ENCODE results near the gene CFDP1.

Gene CFDP1

DNA sequence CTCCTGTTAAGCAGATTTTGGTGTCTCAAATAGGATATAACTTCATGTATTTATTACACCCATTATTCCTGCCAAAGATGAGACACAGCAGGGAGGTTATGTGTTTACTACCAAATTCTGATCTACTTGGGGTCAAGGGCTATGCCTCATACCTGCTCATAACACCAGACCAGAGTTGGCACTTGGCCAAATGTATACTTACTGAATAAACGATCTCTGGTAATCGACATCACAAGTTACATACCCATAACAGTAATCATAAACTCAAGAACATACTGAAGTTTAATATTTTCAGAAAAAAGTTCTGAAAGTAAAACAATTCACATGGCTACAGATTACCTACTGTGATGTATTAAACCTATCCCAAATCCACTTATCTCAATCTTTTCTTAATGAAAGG is 28.3 kb upstream of the CFDP1 start:
- ChIA-PET CTCF (no interaction called here), POLR2A (no interaction called here)
- Histone ChIP-seq H3K27ac (ENCODE audit: extremely low read depth, low read depth, low read length) (no peak overlapping the region), H3K36me3 (ENCODE audit: control insufficient read depth in 2 of 2, insufficient read depth in 1 of 2, low read length in 2 of 2) (no peaks in the 10 kb centered on the region; a peak in 1 of 3 replicates), H3K4me1 (ENCODE audit: control insufficient read depth, insufficient read depth, low read length) (peaks cover 24% of the 10 kb centered on the region), H3K4me3 (ENCODE audit: low read depth, low read length) (no peak overlapping the region), H3K9me3 (ENCODE audit: control insufficient read depth, insufficient read depth, low read depth, low read length) (no peaks in the 10 kb centered on the region)
- TF ChIP-seq ZNF555 (tag by site-specific recombination; conservative IDR thresholded peaks at IDR 0.05) (no peak), ZFHX2 (tag by site-specific recombination; conservative IDR thresholded peaks at IDR 0.05) (no peak), MZF1 (tag by site-specific recombination; IDR thresholded peaks at IDR 0.05; ENCODE audit: borderline replicate concordance) (peak; percentile 27; the same call in 1 of the 2 replicates), ZNF664 (tag by site-specific recombination; IDR thresholded peaks at IDR 0.05) (no peak), ZNF549 (tag by site-specific recombination; IDR thresholded peaks at IDR 0.05) (peak; percentile 62), PRDM1 (tag by site-specific recombination; IDR thresholded peaks at IDR 0.05) (no peak), ZNF544 (tag by site-specific recombination; IDR thresholded peaks at IDR 0.05) (peak; percentile 82; the same call in 1 of the 2 replicates), ZNF433 (tag by site-specific recombination; IDR thresholded peaks at IDR 0.05; ENCODE audit: low read depth) (no peak), ZNF324 (tag by site-specific recombination; IDR thresholded peaks at IDR 0.05) (no peak), ZNF248 (tag by site-specific recombination; IDR thresholded peaks at IDR 0.05) (no peak), ZNF660 (tag by site-specific recombination; IDR thresholded peaks at IDR 0.05) (peak; percentile 78), ZNF529 (tag by site-specific recombination; IDR thresholded peaks at IDR 0.05; ENCODE audit: insufficient replicate concordance) (peak; percentile 11), ZNF121 (tag by site-specific recombination; IDR thresholded peaks at IDR 0.05) (no peak), SCRT1 (tag by site-specific recombination; IDR thresholded peaks at IDR 0.05; ENCODE audit: borderline replicate concordance) (no peak), ZNF677 (tag by site-specific recombination; IDR thresholded peaks at IDR 0.05) (0 out of 2 replicates have a peak, but pooled peaks have one; percentile 25), ZNF24 (tag by site-specific recombination; IDR thresholded peaks at IDR 0.05) (no peak), ZNF274 (IDR thresholded peaks at IDR 0.05; ENCODE audit: low read length) (no peak), ZNF274 (tag by site-specific recombination; IDR thresholded peaks at IDR 0.05; ENCODE audit: borderline replicate concordance) (no peak), ZFP69B (tag by site-specific recombination; IDR thresholded peaks at IDR 0.05) (no peak), FEZF1 (tag by site-specific recombination; IDR thresholded peaks at IDR 0.05) (no peak), ZNF221 (tag by site-specific recombination; IDR thresholded peaks at IDR 0.05; ENCODE audit: borderline replicate concordance) (0 out of 2 replicates have a peak, but pooled peaks have one; percentile 20), ZNF701 (tag by site-specific recombination; IDR thresholded peaks at IDR 0.05) (no peak), ZNF473 (tag by site-specific recombination; IDR thresholded peaks at IDR 0.05) (no peak), SALL2 (tag by site-specific recombination; IDR thresholded peaks at IDR 0.05; ENCODE audit: borderline replicate concordance) (no peak)
- TF ChIP-seq, protein P1, sequence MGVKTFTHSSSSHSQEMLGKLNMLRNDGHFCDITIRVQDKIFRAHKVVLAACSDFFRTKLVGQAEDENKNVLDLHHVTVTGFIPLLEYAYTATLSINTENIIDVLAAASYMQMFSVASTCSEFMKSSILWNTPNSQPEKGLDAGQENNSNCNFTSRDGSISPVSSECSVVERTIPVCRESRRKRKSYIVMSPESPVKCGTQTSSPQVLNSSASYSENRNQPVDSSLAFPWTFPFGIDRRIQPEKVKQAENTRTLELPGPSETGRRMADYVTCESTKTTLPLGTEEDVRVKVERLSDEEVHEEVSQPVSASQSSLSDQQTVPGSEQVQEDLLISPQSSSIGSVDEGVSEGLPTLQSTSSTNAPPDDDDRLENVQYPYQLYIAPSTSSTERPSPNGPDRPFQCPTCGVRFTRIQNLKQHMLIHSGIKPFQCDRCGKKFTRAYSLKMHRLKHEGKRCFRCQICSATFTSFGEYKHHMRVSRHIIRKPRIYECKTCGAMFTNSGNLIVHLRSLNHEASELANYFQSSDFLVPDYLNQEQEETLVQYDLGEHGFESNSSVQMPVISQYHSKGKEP (tag by site-specific recombination; IDR thresholded peaks at IDR 0.05) = peak; percentile 86
- TF ChIP-seq, protein P2, sequence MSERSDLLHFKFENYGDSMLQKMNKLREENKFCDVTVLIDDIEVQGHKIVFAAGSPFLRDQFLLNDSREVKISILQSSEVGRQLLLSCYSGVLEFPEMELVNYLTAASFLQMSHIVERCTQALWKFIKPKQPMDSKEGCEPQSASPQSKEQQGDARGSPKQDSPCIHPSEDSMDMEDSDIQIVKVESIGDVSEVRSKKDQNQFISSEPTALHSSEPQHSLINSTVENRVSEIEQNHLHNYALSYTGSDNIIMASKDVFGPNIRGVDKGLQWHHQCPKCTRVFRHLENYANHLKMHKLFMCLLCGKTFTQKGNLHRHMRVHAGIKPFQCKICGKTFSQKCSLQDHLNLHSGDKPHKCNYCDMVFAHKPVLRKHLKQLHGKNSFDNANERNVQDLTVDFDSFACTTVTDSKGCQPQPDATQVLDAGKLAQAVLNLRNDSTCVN (tag by site-specific recombination; optimal IDR thresholded peaks at IDR 0.05) = no peak
- TF ChIP-seq, protein P3, sequence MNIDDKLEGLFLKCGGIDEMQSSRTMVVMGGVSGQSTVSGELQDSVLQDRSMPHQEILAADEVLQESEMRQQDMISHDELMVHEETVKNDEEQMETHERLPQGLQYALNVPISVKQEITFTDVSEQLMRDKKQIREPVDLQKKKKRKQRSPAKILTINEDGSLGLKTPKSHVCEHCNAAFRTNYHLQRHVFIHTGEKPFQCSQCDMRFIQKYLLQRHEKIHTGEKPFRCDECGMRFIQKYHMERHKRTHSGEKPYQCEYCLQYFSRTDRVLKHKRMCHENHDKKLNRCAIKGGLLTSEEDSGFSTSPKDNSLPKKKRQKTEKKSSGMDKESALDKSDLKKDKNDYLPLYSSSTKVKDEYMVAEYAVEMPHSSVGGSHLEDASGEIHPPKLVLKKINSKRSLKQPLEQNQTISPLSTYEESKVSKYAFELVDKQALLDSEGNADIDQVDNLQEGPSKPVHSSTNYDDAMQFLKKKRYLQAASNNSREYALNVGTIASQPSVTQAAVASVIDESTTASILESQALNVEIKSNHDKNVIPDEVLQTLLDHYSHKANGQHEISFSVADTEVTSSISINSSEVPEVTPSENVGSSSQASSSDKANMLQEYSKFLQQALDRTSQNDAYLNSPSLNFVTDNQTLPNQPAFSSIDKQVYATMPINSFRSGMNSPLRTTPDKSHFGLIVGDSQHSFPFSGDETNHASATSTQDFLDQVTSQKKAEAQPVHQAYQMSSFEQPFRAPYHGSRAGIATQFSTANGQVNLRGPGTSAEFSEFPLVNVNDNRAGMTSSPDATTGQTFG (tag by site-specific recombination; IDR thresholded peaks at IDR 0.05; ENCODE audit: borderline replicate concordance) = no peak
- TF ChIP-seq, protein P4, sequence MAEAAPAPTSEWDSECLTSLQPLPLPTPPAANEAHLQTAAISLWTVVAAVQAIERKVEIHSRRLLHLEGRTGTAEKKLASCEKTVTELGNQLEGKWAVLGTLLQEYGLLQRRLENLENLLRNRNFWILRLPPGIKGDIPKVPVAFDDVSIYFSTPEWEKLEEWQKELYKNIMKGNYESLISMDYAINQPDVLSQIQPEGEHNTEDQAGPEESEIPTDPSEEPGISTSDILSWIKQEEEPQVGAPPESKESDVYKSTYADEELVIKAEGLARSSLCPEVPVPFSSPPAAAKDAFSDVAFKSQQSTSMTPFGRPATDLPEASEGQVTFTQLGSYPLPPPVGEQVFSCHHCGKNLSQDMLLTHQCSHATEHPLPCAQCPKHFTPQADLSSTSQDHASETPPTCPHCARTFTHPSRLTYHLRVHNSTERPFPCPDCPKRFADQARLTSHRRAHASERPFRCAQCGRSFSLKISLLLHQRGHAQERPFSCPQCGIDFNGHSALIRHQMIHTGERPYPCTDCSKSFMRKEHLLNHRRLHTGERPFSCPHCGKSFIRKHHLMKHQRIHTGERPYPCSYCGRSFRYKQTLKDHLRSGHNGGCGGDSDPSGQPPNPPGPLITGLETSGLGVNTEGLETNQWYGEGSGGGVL (tag by site-specific recombination; IDR thresholded peaks at IDR 0.05) = 0 out of 2 replicates have a peak, but pooled peaks have one; percentile 10
- TF ChIP-seq, protein P5, sequence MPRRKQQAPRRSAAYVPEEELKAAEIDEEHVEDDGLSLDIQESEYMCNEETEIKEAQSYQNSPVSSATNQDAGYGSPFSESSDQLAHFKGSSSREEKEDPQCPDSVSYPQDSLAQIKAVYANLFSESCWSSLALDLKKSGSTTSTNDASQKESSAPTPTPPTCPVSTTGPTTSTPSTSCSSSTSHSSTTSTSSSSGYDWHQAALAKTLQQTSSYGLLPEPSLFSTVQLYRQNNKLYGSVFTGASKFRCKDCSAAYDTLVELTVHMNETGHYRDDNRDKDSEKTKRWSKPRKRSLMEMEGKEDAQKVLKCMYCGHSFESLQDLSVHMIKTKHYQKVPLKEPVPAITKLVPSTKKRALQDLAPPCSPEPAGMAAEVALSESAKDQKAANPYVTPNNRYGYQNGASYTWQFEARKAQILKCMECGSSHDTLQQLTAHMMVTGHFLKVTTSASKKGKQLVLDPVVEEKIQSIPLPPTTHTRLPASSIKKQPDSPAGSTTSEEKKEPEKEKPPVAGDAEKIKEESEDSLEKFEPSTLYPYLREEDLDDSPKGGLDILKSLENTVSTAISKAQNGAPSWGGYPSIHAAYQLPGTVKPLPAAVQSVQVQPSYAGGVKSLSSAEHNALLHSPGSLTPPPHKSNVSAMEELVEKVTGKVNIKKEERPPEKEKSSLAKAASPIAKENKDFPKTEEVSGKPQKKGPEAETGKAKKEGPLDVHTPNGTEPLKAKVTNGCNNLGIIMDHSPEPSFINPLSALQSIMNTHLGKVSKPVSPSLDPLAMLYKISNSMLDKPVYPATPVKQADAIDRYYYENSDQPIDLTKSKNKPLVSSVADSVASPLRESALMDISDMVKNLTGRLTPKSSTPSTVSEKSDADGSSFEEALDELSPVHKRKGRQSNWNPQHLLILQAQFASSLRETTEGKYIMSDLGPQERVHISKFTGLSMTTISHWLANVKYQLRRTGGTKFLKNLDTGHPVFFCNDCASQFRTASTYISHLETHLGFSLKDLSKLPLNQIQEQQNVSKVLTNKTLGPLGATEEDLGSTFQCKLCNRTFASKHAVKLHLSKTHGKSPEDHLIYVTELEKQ (tag by site-specific recombination; IDR thresholded peaks at IDR 0.05; ENCODE audit: borderline replicate concordance) = no peak
